ENCODE measurements around the gene BORCS8.

BORCS8 gene

DNA sequence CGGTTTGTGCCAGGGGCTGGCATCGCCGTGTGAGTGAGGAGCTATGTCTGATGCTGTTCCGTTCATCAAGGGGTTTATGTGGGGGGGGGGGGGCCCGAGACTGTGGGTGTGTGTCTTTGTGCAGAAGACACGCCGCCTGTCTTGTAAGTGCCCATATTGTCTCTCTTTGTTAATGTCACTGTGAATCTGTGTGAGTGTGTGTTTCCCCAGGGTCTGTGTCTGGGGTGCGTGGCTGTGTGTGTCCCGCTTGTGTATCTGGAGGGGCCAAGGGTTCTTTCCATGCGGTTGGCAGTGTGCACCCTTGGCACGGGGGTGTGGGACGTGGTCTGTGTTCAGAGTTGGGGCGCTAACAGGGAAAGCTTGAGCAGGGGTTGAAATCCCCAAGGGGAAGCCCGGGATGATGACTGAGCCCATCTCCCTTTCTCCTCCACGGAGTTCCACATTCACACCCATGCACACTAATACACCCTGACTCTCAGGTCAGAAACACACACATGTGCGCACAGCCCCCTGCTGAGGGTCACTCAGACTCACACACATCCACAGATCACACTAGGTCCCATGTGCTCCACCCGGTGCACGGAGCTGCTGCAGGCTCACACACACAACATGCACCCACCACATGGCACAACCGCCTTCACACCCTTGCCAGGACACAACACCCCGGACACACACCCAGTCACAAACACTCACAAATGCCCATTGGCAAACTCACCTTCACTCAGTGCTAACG is 21.6 kb upstream of the BORCS8 start:
- DNase-seq (ENCODE audit: low read depth), result no peak

GRCh38 chr19:19212916-19213315 is 21.0 kb upstream of the BORCS8 start:
- DNase-seq (ENCODE audit: low read depth), result no peak

DNA sequence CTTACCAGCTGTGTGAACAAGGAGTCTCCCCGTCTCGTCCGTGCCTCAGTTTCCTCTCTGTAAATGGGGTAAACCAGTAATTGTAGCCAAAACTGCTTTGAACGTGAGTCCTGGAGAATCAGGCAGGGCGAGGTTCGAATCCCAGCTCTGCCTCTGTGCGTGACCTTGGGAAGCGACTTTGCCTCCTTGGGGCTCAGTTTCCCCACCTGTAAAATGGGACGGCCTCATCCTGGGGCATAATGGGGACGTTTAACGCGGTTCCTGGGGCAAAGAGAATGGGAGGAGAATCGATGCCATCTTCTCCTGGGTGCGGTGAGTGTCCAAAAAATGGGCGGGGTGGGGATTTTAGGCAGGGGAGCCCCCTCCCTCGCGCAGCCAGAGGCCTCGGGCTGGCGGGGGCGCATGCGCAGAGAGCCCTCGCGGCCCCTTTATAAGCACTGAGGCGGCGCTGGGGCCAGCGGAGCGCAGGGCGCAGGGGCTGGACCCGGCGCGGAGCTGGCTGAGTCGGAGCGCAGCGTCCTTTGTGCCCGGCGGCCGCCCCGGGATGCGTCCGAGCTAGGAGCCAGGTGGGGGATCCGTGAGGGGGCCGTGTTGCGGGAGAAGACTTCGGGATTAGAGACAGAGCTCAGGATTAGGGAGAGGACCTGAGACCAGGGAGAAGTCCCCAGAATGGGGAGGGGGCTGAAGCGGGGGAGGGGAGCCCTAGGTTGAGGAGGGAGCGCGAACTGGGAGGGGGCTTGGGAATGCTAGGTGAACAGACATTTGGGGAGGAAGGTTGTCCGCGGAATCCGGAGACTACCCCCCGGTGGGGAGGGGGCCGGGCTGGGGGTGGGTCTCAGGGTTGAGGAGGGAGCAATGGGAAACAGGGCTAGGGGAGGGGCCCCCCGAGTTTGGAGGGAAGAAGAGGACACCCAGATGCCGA is 19.8 kb upstream of the BORCS8 start, which contains the start of gene NCAN:
TSS of gene NCAN (plus strand) at position 460 of the 922 bp plus-strand sequence. CDS start 4,996 bp downstream, outside the sequence.
- DNase-seq (ENCODE audit: low read depth), result no peak

DNA sequence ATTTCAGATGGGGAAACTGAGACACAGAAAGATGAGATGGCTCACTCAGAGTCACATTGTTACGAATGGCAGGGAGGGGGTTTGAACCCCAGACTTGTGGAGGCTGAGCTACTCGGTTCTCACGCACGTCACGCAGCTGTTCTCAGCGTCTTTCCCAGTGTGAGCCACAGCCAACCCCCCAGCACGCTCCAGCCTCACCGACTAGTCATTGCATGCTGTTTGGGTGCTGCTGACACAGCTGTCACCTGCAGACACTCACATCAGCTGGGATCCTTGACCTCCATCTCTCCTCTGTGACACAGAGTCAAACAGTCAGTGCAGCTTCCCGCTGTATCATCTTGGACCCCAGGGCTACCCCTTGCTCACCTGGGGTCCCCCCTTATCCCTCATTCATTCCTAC is 17.4 kb upstream of the BORCS8 start:
- DNase-seq (ENCODE audit: low read depth), result no peak

DNA sequence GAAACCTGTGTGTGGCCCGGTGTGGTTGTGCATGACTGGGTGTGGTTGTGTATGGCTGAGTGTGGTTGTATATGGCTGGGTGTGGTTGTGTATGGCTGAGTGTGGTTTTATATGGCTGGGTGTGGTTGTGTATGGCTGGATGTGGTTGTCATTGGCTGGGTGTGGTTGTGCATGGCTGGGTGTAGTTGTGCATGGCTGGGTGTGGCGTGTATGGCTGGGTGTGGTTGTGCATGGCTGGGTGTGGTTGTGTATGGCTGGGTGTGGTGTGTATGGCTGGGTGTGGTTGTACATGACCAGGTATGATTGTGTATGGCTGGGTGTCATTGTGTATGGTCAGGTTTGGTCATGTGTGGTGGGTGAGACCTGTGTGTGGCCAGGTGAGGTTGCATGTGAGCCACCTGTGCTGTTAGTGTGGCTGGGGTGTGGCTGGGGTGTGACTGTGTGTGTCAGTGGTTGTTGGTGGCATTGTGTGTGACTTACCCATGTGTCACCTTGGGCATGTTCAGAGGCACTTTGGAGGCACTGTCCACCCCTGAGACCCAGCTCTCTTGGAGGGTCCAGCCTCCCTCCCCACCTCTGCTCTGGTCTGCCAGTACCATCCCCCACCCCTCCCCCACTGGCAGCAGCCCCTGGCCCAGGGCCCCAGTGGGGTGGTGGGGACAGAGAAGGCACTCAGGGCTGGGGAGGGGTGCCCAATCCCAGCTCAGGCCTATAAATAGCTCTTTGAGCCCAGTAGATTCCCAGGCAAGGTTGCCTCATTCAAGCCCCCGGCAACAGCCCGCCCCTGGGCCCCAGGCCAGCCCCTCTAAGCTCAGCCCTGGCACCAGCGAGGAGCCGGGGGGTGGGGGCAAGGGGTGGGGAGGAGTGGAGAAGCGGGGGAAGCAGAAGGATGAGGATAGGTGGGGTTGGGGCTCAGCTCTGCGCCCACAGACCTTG is 16.0 kb upstream of the BORCS8 start:
- no peak for DNase-seq (ENCODE audit: low read depth)

DNA sequence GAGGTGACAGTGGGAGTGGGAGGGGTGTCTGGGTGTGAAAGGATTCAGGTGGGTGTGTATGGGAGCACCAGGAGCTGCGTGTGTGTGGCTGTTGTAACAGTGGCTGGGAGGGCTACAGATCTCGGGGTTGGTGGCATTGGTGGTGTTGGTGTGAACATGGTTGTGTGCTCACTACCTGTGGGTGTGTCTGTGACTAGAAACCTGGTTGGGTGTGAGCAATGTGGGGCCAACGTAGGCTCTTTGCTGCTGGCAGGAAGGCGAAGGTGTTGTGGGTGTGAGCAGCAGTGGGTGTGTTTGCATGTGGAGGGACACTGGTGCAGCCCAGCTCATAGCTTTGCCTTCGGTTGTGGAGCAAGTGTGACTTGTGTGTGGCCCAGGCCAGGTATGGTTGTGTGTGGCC is 15.0 kb upstream of the BORCS8 start:
- no peak for DNase-seq (ENCODE audit: low read depth)

DNA sequence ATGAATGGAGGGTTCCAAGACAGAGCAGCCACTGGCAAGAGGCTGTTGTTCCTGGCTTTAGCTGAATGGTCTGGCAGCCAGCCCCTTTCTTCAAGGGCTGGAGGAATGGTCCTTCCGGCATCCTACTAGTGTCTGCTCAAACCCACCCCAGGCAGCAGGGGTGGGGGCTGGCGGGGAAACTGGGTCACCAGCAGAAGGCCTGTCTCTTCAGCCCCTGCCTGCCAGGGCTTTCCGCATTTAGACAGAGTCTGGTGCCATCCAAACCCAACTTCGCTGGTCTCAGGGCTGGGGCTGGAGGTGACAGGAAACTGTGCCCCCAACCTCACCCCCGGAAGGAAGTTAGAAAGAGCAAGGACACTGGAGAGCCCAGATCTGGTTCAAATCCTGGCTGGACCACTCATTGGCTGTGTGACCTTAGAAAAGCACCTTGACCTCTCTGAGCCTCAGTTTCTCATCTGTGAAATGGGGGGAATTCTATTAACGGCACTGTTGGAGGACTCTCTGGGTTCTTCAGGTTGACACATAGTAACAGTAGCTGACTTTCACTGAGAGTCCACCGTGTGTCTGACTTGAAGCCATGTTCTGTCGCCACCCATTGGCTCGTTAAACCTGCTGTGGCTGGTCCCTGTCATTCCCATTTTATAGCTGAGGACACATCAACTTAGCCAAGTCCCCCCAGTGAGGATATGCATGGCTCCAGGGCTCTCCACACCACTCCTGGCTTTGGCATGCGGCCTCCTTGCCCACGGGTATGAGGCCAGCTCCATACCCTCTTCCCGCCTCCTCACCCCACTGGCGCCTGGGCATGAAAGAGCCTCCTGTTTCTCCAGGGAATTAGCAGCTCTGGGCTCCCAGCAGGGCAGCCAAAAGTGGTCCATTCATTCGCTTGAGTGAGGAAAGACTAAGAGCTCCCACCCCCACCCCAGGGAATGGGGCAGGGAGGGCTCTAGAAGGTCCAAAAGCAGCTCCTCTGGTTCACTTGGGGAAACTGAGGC is 13.8 kb upstream of the BORCS8 start:
- no peak for DNase-seq (ENCODE audit: low read depth)

DNA sequence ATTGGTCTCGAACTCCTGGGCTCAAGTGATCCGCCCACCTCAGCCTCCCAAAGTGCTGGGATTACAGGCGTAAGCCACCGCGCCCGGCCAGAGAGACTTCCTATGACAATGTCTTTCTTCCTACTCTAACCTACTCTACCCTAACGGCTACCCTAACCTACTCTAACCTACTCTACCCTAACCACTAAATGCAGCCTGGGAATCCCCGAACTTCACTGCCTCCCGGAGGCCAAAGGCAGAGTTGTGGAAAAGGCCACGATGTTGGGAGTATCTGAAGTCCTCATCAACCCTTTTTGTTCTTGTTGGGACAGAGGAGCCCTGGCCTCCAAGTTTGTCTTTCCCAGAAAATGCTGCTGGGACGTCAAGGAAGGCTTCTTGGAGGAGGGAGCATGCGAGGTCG is 12.2 kb upstream of the BORCS8 start:
- no peak for DNase-seq (ENCODE audit: low read depth)

DNA sequence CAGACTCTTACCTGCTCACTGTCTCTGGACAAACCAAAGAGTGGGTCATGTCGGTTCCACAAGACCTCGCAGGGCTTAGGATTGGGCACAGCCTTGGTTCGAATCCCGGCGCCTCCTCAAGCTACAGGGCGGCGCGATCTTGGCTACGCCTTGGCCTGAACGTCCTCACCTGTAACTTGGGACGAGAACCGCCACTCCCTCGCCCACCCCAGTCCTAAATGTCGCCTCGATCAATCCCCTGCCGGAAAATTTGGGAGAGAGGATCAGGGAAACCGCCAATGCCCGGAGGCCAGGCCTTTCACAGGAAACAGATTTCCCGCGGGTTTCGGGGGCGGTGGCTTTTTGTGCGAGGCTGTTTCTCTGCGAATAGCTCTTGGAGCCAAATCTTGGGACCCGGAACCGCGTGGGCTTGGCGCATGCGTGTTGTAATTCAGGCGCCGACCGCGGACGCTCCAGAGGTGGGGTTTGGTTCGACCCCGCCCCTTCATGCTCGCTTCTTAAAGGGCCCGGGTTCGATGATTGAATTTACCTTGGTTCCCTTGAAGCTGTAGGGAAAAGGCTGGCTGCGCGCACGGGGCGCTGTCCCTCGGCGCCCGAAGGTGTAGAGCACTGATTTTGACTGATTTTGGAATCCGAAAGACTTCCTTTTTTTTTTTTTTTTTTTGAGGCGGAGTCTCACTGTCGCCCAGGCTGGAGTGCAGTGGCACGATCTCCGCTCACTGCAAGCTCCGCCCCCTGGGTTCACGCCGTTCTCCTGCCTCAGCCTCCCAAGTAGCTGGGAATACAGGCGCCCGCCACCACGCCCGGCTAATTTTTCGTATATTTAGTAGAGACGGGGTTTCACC is 11.3 kb upstream of the BORCS8 start, which contains the start of gene NR2C2AP:
TSS of gene NR2C2AP (minus strand) at position 403 of the 845 bp plus-strand sequence. CDS start at position 49, 354 bp downstream.
- peak; percentile 74 for DNase-seq (ENCODE audit: low read depth)

DNA sequence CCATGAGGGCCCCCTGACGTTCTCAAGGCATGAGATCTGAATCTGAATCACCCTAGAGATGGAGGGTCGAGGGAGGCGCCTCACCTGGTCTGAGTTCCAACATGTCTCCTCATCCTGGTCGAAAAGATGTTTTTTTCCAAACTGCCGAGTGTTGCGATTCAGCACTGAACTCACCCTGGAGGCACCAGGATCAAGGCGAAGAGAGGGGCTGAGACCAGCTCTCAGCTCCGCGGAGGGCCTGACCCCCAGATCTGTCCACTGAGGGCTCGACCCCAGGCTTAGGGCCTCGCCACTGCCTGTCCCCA is 10.7 kb upstream of the BORCS8 start:
- DNase-seq (ENCODE audit: low read depth), result no peak

- DNase-seq (ENCODE audit: low read depth), result no peak
These were observed 10.0 kb upstream of the BORCS8 start for GRCh38 chr19:19201697-19202630.

GRCh38 chr19:19193926-19194325 is 2.0 kb upstream of the BORCS8 start:
- no peak for DNase-seq (ENCODE audit: low read depth)

GRCh38 chr19:19192910-19193423 is 1.0 kb upstream of the BORCS8 start:
- DNase-seq (ENCODE audit: low read depth), result no peak

- DNase-seq (ENCODE audit: low read depth), result no peak
These were observed 229 bp downstream of the BORCS8 start for GRCh38 chr19:19191768-19192077.

GRCh38 chr19:19186742-19187141 is 5.2 kb downstream of the BORCS8 start:
- DNase-seq (ENCODE audit: low read depth), result no peak

DNA sequence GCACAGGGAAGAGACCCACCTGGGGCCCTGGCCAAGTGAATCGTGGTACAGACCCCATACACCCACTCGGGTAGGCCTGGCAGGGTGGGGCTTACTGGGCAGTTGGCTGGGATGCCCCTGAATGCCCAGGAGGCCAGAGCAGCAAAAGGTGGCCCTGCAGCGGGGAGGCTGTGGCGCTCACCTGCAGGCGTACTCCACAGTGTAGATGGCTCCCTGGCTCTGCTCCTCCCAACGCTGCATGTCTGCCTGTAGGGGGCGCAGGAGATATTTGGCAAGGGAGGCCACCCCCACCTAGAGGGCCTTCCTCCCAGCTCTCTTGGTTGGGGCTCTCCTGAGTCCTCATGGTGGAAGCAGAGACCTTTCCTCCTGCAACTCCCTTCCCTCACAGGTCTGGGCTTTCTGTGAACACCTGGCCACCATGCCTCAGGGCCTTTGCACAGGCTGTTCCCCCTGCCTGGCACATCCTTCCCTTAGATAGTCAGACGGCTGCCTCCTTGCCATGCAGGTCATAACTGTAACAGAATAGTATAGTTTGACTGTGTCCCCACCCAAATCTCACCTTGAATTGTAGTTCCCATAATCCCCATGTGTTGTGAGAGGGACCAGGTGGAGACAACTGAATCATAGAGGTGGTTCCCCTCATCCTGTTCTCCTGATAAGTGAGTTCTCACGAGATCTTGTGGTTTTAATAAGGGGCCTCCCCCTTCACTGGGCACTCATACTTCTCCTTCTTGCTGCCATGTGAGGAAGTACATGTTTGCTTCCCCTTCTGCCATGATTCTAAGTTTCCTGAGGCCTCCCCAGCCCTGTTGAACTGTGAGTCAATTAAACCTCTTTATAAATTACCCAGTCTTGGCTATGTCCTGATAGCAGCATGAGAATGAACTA is 5.9 kb downstream of the BORCS8 start:
- DNase-seq (ENCODE audit: low read depth), result no peak

- no peak for DNase-seq (ENCODE audit: low read depth)
These were observed 10.4 kb downstream of the BORCS8 start for GRCh38 chr19:19181488-19181998.
